Effector memory CD8-positive, alpha-beta T cell (primary cell): ENCODE results near the gene ASAP3.

Experiments used
- ATAC-seq: fragments of 150-1000 bp; cut with Tn5 transposase; replicated peaks from 2 replicates; pipeline ENCODE4 v1.10.0; 2021; ENCODE audit warnings: mild to moderate bottlenecking, moderate library complexity
- DNase-seq, 3 experiments: peaks; one replicate each; pipeline ENCODE4 v3.0.0; 2021
- H3K27ac Mint-ChIP-seq, 2 donors: one replicate each; pipeline ENCODE4 v1.8.0; 2022; ENCODE audit warnings: mild to moderate bottlenecking in 2 of 2, mixed read lengths in 2 of 2, moderate library complexity in 2 of 2
- H3K27me3 Mint-ChIP-seq, 2 donors: one replicate each; pipeline ENCODE4 v1.8.0; 2022; ENCODE audit warnings: mixed read lengths in 2 of 2
- H3K36me3 Mint-ChIP-seq: one replicate; pipeline ENCODE4 v1.8.0; 2022; ENCODE audit warnings: mild to moderate bottlenecking, moderate library complexity, mixed read lengths; ENCODE audit not compliant: insufficient read depth
- H3K4me1 Mint-ChIP-seq, 2 donors: one replicate each; pipeline ENCODE4 v1.8.0; 2022; ENCODE audit warnings: low read depth in 2 of 2, mixed read lengths in 2 of 2
- H3K4me3 Mint-ChIP-seq, 2 donors: one replicate each; pipeline ENCODE4 v1.8.0; 2022; ENCODE audit warnings: mild to moderate bottlenecking in 2 of 2, mixed read lengths in 2 of 2, moderate library complexity in 2 of 2
- H3K9me3 Mint-ChIP-seq, 2 donors: one replicate each; pipeline ENCODE4 v1.8.0; 2022; ENCODE audit warnings: mixed read lengths in 2 of 2

The ASAP3 gene

DNA sequence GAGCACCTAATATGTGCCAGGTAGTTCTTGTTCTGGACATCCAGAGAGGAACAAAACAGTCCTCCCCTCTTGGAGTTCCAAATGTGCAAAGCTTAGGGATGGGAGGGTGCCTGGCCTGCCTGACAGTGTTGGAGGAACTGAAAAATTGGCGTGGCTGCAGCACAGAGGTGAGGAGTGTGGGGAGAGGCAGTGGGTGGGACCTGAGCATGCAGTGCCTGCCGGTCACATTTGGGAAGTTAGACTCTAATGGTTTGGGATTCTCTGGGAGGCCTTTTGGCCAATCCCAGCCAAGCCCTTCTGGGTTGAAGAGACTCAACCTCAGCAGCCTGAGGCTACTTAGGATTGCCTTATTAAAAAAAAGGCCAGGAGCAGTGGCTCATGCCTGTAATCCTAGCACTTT is 57.2 kb downstream of the ASAP3 start:
- H3K9me3 Mint-ChIP-seq = no peaks in the 10 kb centered on the region
- DNase-seq = no peak
- H3K36me3 Mint-ChIP-seq = peaks cover 3% of the 10 kb centered on the region
- peaks cover 19 to 29% of the 10 kb centered on the region in 2 donors for H3K4me1 Mint-ChIP-seq
- H3K27me3 Mint-ChIP-seq = peaks cover 21 to 75% of the 10 kb centered on the region in 2 donors
- no peak for ATAC-seq
- H3K27ac Mint-ChIP-seq = no peak overlapping the region
- no peak overlapping the region for H3K4me3 Mint-ChIP-seq

DNA sequence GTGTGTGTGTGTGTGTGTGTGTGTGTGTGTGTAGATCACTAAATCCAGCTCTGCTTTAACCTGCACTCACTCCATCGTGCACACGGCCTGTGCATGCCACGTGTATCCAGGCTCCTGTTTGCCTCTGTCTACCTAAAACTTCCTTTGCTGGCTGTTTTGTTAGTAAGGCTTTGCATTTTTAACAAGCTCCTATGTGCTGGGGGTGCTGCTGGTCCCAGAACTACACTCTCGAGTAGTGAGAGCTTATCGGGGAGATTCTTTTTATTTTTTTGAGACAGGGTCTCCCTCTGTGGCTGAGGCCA is 58.8 kb downstream of the ASAP3 start:
- DNase-seq (no peak), ATAC-seq (no peak)
- Mint-ChIP-seq H3K4me3 (peak overlapping the region; percentile 64 to 76), H3K27ac (no peak overlapping the region), H3K27me3 (peaks cover 26 to 64% of the 10 kb centered on the region in 2 donors), H3K9me3 (no peaks in the 10 kb centered on the region), H3K4me1 (peaks cover 20 to 29% of the 10 kb centered on the region in 2 donors), H3K36me3 (peaks cover 3% of the 10 kb centered on the region)

DNA sequence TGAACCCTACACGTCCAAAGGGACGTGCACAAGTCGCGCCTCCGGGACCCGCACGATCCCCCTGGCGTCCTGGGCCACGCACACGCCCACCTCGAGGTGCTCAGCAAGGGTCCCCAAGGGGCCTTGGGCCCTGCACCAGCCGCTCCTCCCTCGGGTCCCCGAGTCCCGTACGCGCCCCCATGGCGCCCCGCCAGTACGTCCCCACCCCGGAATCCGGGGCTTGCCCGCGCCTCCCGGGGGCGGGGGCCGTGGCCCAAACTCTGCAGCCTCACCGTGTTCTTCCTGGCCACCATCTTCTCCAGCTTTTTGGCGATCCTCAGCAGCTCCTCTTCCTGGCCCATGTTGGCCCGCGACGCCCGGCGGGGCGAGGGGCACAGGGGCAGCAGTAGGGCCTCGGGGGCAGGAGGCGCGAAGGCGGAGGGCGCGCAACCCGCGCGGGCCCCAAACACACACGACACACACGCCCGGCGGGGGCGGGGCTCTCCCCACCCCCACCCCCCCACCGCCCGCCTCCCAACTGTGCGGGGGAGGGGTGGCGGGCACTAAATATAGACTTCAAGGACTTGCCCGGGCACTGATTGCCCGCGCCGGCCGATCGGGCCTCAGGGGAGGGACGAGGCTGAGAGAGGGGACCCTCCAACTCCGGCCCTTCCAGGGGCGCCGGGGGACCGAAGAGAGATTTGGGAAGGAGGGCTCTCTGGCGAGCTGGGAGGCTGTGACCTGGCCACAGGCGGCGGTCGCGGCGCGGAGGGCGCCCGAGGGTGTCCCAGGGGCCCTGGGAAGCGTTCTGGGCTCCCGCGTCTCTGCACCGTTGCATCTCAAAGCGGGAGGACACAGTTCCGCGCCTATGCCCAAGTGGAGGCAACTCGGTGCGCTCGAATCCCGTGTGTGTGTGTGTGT is 59.4 kb downstream of the ASAP3 start, which contains the start of gene TCEA3:
Gene TCEA3 (minus strand): TSS at position 456 of the 900 bp plus-strand sequence. CDS start 115 bp downstream, at position 341.
- ATAC-seq (peak; percentile 50), DNase-seq (peak in 1 of 3 experiments; percentile 9)
- H3K27me3 Mint-ChIP-seq = peaks cover 26 to 64% of the 10 kb centered on the region in 2 donors
- H3K36me3 Mint-ChIP-seq = peaks cover 3% of the 10 kb centered on the region
- H3K4me1 Mint-ChIP-seq = peaks cover 20 to 29% of the 10 kb centered on the region in 2 donors
- no peak within 1 kb of the TSS for H3K27ac Mint-ChIP-seq
- H3K9me3 Mint-ChIP-seq = no peaks in the 10 kb centered on the region
- H3K4me3 Mint-ChIP-seq = peak within 1 kb of the TSS; percentile 64 to 76

DNA sequence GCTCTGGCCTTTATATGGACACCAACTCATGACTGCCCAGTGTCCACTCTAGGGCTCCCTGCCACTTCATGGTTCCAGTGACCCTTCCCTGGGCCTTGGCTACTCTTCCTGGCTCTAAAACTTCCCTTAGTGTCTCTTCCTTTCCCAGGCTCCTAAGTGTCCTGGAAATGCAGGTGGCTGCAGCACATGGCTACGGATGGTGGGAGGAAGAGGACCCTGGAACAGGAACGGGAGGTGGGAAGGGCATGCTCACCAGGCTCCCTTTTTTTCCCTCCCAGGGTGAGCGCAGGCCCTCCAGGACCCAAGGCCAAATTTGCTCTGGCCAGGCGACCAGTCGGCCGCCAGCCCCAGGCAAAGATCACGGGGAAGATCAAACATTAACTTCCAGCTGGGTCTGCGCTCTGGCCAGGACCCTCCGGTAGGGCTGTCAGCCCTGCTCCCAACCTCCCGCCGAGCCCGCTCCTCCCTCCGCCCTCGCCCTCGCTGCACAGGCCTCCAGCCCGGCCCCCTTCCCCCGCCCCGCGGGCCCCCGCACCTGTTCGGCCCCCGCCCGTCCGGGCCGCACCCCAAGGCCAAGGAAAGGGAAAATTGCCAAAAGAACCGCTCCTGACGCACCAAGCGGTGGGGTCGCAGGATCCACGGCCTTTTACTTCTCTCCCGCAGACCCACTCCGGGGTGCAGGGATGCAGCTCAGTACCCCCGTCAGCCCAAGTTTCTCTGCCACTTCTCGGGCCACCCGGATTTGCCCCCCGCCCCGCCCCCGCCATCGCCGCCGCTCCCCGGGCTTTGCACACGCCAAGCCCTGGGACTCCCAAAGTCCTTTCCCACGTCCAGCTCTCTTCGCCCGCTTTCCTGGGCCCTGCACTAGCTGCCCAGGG is 60.3 kb downstream of the ASAP3 start:
- peaks cover 26 to 62% of the 10 kb centered on the region in 2 donors for H3K27me3 Mint-ChIP-seq

DNA sequence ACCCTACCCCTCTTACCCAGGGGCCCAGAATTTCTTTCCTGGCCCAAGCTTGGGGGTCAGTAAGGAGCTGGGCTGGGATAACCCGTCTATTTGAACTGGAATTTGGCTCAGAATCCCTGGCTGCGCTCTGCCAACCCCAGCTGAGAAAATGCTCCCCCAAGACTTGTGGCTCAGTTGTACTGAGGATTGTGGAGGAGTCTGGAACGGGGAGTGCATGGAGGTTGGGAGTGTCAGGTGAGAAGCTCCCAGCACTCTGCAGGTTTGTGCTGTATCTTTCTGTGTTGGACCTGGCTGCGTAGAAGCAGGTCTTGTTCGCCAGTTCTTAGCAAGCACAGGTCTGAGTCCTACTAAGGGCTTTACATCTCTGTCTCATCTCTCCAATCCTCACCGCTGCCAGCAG is 61.0 kb downstream of the ASAP3 start:
- Mint-ChIP-seq H3K9me3 (no peaks in the 10 kb centered on the region), H3K4me1 (peaks cover 20 to 29% of the 10 kb centered on the region in 2 donors), H3K36me3 (peaks cover 3% of the 10 kb centered on the region), H3K27me3 (peaks cover 26 to 54% of the 10 kb centered on the region in 2 donors), H3K4me3 (peak overlapping the region; percentile 64 to 76), H3K27ac (no peak overlapping the region)
- no peak for DNase-seq
- no peak for ATAC-seq

More for the DNA sequence above, 60.3 kb downstream of the ASAP3 start:
- Mint-ChIP-seq H3K27ac (no peak overlapping the region), H3K9me3 (no peaks in the 10 kb centered on the region), H3K36me3 (peaks cover 3% of the 10 kb centered on the region), H3K4me3 (peak overlapping the region; percentile 64 to 76), H3K4me1 (peaks cover 20 to 29% of the 10 kb centered on the region in 2 donors)
- DNase-seq (no peak), ATAC-seq (no peak)

DNA sequence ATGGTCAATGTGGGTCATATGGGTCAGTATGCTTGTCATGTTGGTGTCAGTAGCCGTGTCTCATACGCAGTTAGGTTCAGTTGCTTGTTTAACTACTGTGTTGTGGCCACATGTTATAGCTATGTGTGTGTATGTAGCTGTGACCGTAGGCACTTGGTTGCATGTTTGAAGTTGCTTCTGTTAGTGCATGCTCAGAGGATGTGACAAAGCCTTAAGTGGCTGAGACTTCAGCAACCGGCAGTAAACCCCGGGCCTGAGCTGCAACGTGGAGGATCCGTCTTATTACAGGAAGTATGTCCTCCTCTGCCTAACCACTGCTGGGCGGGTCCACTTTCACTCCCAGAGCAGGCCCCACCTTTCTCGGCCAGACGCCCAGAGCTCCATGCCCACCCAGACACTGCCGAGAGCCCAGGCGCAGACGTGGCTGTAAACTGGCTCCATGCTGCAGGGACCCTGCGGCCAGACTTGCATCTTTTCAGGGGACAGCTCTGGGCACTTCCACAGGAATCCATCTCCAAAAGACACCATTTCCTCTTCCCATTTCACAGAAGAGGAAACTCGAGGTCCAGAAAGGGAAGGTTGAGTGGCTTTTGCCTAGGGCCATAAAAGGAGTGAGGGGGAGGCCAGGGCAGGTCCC is 61.6 kb downstream of the ASAP3 start:
- Mint-ChIP-seq H3K27ac (peak overlapping the region; percentile 6 to 22), H3K4me1 (peaks cover 20 to 29% of the 10 kb centered on the region in 2 donors), H3K36me3 (peaks cover 3% of the 10 kb centered on the region), H3K4me3 (peak overlapping the region; percentile 64 to 76), H3K27me3 (peaks cover 26 to 54% of the 10 kb centered on the region in 2 donors), H3K9me3 (no peaks in the 10 kb centered on the region)
- no peak for DNase-seq
- peak; percentile 65 for ATAC-seq

DNA sequence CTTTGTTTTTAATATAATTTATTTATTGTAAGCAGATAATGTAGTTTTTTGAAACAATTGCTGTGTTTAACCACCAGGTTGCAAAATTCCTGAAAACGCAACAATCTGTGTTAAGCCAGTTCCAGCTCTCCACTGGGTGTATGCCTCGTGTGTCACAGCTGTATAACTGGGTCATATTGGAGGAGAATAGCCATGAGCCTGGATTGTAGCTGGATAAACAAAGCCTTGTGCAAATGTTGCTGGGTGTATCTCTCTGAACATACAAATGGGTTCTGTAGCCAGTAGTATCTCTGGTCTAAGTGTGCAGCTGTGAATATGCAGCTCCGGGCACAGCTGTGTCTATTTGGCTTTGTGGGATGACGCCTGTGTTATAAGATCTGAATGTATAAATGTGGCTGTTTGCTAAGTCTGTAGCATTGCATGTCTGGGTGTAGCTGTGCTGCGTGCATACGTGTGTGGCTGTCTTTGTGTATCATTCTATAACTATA is 62.2 kb downstream of the ASAP3 start:
- no peaks in the 10 kb centered on the region for H3K9me3 Mint-ChIP-seq
- no peak overlapping the region for H3K4me3 Mint-ChIP-seq
- peaks cover 3% of the 10 kb centered on the region for H3K36me3 Mint-ChIP-seq
- DNase-seq = no peak
- no peak for ATAC-seq
- H3K27me3 Mint-ChIP-seq = peaks cover 26 to 51% of the 10 kb centered on the region in 2 donors
- H3K4me1 Mint-ChIP-seq = peaks cover 20 to 29% of the 10 kb centered on the region in 2 donors
- H3K27ac Mint-ChIP-seq = peak overlapping the region in 1 of 2 donors; percentile 6

DNA sequence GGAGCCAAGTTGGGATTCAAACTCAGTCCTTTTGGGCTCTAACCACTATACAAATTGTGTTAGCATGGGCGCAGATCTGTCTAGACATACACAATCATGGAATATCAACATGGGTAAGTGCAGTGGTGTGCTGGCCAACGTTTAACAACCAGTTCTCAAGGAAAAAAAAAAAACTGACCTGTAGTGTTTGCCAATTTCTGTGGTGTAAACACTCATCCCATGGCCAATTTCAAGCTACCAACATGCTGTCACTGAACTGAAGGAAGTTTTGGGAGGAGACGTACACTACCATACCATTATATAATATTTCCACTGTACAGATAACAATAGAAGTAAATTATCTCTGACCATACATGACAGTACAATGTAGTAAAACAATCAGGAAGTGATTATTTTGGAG is 62.6 kb downstream of the ASAP3 start:
- Mint-ChIP-seq H3K4me3 (no peak overlapping the region), H3K4me1 (peaks cover 20 to 29% of the 10 kb centered on the region in 2 donors), H3K9me3 (no peaks in the 10 kb centered on the region), H3K27ac (no peak overlapping the region), H3K27me3 (peaks cover 22 to 46% of the 10 kb centered on the region in 2 donors), H3K36me3 (peaks cover 3% of the 10 kb centered on the region)
- ATAC-seq = no peak
- no peak for DNase-seq

DNA sequence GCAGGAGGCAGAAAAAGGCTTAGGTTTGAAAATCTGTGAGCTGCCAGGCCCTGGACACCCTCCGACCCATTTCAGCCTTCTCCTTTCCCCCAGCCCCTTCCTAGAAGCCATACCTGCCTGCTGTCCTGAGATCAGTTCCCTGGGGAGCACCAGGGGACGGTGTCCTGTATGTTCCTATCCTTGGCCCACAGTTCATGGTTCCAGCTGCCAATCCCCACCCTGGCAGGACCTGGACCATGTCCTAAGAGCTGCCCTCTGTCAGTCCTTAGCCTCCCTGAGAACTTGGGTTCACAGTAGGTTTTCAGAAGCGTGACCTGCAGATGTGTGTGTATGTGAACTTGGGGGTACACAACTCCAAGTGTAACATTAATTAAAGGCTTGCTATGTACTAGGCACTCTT is 63.2 kb downstream of the ASAP3 start:
- DNase-seq (no peak), ATAC-seq (no peak)
- peaks cover 20 to 29% of the 10 kb centered on the region in 2 donors for H3K4me1 Mint-ChIP-seq
- peaks cover 3% of the 10 kb centered on the region for H3K36me3 Mint-ChIP-seq
- no peak overlapping the region for H3K4me3 Mint-ChIP-seq
- no peak overlapping the region for H3K27ac Mint-ChIP-seq
- H3K27me3 Mint-ChIP-seq = peaks cover 16 to 41% of the 10 kb centered on the region in 2 donors
- no peaks in the 10 kb centered on the region for H3K9me3 Mint-ChIP-seq

DNA sequence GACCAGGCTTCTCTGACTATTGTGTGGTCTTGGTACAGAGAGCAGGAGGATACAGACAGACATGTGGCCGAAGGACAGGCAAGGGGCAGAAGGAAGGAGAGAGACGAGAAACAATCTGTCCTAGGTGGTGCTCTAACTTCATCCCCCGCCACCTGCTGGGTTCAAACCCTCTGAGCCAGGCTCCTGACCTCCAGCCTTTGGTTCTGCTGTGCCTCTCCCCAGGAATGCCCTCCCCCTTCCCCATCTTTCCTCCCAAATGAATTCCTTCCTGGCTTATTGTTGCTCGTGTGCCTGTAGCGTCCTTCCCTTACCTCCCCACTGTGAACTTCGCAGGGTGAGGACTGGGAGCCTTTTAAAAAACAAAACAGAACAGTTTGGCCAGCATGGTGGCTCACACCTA is 64.8 kb downstream of the ASAP3 start:
- DNase-seq (no peak), ATAC-seq (no peak)
- Mint-ChIP-seq H3K9me3 (no peaks in the 10 kb centered on the region), H3K27ac (no peak overlapping the region), H3K4me3 (no peak overlapping the region), H3K4me1 (peaks cover 18 to 23% of the 10 kb centered on the region in 2 donors), H3K27me3 (peaks cover 9 to 25% of the 10 kb centered on the region in 2 donors), H3K36me3 (peaks cover 3% of the 10 kb centered on the region)

DNA sequence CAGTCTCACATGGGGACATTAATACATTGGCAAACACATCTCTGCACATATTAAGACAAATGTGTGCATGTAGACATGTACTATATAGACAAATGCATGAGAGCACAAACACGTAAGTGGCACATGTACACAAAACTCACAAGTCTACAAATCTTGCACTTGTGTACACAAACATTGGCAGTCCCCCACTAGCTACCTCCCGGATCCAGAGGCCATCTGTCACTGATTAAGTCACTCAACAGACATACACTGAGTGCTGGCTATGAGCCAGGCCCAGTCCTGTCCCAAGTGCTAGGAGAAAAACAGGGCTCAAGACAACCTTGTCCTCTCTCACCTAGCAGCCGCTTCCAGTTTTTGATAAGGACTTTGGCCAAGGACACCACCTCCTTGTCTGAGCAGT is 66.4 kb downstream of the ASAP3 start:
- Mint-ChIP-seq H3K4me3 (no peak overlapping the region), H3K27me3 (peaks cover 5 to 10% of the 10 kb centered on the region in 2 donors), H3K36me3 (no peaks in the 10 kb centered on the region), H3K27ac (no peak overlapping the region), H3K9me3 (no peaks in the 10 kb centered on the region), H3K4me1 (peaks cover 8% of the 10 kb centered on the region in 2 donors)
- no peak for ATAC-seq
- no peak for DNase-seq

DNA sequence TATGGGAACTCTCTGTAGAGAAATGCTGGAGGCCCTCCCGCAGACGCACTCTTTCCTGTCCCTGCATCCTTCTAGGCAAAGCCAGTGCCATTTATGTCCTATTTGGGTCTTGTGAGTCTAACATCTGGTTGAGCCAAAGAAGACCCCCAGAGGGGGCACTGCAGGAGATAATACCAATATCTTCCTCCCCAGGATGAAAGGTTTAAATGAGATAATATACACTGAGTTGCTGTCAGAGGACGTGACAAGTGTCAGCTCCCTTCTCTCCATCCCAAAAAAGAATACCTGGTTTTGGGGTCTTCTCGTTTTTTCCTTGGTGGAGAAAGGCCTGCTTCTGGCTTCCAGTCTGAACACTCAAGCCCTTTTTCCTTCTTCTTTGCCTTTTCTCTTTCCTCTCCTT is 67.0 kb downstream of the ASAP3 start:
- H3K27ac Mint-ChIP-seq = no peak overlapping the region
- no peak for DNase-seq
- no peak overlapping the region for H3K4me3 Mint-ChIP-seq
- no peaks in the 10 kb centered on the region for H3K36me3 Mint-ChIP-seq
- peaks cover 2% of the 10 kb centered on the region in 2 donors for H3K4me1 Mint-ChIP-seq
- no peaks in the 10 kb centered on the region for H3K9me3 Mint-ChIP-seq
- peaks cover 5 to 10% of the 10 kb centered on the region in 2 donors for H3K27me3 Mint-ChIP-seq
- no peak for ATAC-seq

DNA sequence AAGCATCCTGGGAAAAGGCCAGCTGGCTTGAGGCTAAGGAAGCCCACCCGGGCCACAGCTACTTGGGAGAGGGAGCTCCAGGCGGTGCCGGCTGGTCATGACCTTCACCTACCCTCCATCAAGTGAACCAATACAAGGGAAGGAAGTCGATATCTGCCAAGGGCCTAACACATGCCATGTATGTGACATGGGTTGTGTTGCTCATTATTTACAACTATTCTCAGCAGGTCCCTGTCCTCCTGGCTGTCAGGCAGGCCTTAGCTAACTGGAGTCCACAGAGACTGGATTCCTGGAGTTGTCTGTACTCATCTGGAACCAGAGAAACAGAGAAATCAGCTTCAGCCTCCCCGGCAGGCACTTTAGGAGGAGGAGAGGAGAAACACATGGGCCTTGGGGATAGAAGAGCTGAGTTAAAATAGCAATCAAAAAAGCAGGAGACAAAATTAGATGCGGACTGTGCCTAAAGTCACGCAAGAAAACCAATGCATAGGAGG is 75.1 kb downstream of the ASAP3 start:
- Mint-ChIP-seq H3K9me3 (no peaks in the 10 kb centered on the region), H3K4me3 (no peak overlapping the region)

More for the DNA sequence above, 75.1 kb downstream of the ASAP3 start:
- DNase-seq (no peak), ATAC-seq (no peak)
- peaks cover 4% of the 10 kb centered on the region in 2 donors for H3K4me1 Mint-ChIP-seq
- no peak overlapping the region for H3K27ac Mint-ChIP-seq
- H3K27me3 Mint-ChIP-seq = no peaks in the 10 kb centered on the region
- H3K36me3 Mint-ChIP-seq = no peaks in the 10 kb centered on the region
